HG03066 (cell line): Measurements from ENCODE around the gene ACVRL1.

ENCODE experiments used
- ATAC-seq: cut with Tn5 transposase; IDR thresholded peaks from one replicate; pipeline ENCODE4 v1.9.1; 2021; ENCODE audit warnings: low read depth; ENCODE audit not compliant: unreplicated experiment

The ACVRL1 gene

DNA sequence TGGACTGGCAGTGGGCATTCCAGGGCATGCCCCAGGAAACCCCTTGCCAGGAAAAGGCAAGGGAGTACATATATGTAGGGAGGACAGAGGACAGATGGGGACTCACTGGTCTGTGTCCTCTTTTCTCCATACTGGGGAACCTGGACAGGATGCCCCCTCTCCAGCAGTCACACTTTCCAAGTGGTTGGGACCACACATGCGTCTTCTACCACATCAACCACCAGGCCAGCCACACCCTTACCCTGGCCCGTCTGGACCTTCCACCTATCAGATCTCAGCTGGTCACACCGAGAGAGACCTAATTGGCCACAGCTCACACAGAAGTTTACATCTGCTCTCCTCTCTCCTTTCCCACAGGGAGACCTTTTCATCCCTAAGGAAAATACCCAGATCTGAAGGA is 11.1 kb upstream of the ACVRL1 start:
- ATAC-seq: no peak

DNA sequence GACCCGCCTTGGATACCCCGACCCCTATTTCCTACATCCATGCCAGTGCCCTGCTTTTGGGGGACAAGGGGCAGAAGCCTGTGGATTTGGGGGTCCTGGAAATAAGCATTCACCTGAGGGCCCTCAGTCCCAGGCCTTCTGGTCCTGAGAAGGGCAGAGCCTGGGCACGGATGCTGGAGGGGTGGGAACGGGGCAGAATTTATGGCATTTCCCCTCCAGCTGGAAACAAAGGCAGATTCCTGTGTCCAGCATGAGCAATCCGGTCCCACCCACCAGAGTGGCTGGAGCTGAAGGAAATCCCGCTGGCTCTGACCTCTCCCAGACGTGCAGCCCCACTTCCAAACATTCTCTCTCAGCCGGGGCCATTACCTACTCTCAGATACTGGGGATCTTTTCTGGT is 10.1 kb upstream of the ACVRL1 start:
- ATAC-seq: no peak

DNA sequence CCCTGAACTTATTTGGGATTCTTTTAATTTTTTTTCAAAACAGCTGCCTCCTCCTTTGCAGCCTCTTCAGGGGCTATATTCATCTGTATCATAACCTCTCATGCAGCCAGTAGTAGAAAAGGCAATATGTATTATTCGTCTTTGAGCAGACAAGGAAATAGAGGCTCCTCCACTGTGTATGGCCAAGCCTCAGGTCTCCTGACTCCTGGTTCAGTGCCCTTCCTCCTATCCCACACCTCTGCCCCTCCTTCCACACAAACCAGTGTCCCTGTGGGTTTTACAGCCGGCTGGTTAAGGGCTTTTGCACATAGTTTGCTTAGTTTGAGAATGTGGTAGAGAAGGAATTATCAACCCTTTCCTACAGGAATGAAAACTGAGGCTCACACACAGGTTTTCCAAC is 8.8 kb upstream of the ACVRL1 start:
- ATAC-seq: no peak

DNA sequence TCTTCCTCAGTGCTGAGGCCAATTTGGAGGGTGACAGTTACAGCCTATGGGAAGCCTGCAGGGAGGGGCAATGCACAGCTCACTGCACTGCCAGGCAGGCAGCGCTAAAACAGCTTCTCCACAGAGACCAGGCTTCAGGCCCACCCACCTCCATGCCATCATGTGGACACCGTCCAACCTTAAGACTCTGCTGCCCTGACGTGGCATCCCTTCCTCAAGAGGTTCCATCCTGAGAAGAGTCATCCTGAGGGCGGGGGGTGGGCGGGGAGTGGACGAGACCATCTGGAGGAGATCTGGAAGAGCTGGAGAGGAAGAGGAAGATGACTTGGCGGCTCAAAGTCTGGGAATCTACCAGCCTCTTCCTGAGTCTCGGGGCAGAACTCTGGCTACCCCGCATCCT is 8.4 kb upstream of the ACVRL1 start:
- ATAC-seq: no peak

DNA sequence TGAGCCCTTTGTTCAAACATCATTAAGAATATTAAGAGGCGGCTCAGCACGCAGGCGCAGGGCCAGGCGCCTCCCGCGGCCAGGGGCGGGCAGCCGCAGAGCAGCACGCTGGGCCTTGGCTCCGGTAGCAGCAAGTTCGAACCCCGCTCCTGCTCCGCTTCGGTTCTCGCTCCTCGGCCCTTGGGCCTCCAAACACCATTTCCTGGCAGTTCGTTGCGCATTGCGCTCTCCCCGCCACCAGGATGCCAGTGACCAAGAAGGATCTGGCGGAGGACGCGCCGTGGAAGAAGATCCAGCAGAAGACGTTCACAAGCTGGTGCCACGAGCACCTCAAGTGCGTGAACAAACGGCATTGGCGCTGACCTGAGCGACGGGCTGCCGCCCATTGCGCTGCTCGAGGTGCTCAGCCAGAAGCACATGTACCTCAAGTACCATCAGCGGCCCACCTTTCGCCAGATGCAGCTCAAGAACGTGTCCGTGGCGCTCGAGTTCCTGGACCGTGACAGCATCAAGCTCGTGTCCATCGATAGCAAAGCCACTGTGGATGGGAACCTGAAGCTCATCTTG is 6.9 kb upstream of the ACVRL1 start:
- ATAC-seq: no peak

DNA sequence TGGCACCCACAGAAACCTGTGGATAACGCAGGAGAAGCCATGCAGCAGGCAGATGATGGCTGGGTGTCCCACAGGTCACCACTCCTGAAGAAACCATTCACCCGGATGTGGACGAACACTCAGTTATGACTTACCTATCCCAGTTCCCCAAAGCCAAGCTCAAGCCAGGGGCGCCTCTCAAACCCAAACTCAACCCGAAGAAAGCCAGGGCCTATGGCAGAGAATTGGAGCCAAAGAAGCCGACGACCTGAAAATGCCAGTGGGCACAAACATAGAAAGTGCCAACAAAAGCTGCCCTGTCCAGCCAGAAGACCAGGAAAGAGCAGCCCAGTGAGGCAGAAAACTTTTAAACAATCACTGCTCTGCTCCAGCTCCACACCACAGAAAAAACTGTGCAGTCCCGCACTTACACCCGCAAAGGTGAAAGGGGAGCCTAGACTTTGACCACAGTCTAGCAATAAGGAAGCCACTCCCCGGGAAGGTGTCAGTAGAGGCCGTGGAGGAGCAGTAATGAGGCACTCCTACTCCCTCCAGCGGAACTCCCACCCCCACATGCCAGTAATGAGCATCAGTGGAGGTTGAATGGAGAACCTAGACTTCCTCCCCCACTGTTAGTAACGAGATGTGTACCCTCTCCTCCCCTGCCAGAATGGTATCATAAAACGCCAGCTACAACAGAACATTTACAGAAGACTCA is 6.0 kb upstream of the ACVRL1 start:
- ATAC-seq: no peak

DNA sequence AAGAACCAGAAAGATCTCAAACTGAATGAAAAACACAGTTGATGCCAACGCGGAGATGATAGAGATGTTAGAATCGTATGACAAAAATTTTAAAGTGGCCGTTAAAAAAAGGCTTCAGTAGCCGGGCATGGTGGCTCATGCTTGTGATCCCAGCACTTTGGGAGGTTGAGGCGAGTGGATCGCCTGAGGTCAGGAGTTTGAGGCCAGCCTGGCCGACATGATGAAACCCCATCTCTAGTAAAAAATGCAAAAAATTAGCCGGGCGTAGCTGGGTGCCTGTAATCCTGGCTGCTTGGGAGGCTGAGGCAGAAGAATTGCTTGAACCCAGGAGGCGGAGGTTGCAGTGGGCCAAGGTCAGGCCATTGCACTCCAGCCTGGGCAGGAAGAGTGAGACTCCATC is 5.4 kb upstream of the ACVRL1 start:
- no peak for ATAC-seq

DNA sequence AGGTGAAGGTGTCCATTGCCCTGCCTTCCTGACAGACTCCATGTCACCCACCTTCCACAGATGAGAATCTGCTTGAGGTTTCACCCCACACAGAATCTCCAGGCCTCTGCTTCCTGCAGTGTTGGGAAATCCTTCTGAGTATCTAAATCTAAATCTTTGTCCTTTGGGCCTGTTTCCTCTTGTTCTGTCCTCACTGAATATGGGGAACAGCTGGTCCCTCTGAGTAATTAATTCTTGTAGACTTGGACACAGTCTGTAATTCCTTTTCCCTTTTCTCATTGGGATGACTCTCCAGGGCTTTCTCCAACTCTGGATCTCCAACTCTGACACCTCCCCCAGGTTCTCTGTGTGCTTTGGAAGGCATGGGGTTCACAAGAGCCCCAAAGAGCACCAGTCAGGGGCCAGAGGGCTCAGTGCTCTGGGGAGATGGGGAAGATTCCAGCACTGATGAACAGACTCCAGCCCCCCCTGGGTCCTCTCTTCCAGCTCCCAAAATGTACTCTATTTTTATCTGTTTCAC is 2.3 kb upstream of the ACVRL1 start:
- ATAC-seq: no peak

DNA sequence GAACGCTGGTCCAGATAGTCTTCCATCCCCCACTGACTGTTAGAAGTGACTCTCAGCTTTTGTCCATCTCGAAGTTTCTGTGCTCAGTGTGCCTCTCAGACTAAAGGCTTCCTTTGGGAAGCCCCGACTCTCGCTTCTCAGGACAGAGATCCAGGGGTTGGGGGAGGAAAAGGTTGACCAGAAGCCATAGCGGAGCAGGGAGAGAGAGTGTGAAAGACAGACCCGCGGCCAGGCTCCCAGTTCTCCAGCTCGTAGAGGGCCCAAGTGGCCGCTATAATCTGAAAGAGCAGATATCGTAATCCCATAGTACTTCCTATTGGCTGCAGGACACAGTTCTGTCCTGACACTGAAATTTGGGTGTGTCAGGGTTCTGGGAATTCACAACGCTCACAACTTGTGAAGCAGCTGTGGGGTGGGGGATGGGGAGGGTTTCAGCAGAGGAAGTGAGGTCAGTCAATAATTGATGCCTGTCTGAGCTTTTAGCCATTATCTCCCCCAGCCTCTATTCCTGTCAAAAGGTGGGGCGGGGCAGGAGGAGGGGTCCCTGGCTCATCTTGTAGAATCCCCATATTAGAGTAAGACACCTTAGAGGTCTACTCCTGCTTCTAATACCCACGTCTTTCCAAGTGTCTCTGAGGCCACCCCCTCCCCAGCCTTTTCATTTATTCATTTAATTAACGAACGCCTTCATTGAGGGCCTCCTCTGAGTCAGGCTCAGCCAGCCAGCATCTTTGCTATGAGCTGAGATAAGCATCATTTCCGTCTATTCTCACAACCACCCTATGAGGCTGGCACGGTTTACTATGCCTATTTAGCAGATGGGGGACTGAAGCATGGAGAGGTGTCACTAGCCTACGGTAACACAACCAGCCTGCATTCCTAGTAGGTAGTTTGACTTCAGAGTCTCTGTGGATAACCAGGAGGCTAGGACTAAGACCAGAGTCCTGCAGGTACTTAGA is 1.6 kb upstream of the ACVRL1 start:
- ATAC-seq: no peak

DNA sequence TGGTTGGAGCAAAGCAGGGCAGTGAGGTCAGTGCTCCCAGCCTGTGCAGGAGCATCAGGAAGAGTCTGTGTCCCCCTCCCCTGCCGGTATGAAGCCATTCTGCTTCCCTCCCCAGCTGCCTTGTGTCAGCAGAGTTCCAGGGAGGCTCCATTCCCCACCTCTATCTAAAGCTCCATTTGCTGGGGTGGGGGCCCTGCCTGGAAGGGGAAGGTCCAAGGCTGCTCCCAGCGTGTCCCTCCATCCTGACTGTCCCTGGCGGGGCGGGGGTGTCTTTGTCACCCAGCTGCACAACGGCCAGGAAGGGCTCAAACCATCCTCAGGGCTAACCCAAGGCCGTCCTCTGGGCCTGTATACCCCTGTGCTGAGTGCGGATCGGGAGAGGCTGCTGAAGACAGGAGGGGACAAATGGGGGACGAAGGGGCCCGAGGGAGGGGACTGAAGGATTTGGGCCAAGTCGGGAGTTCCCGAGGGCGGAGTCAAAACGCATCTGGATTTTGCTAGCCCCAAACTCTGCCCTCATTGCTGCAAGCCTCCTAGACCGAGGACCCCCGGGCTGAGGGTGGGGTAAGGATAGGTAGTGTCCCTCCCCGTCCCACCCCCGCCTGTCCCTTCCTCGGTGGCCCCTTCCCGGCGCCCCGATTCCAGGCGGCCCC is 748 bp upstream of the ACVRL1 start:
- no peak for ATAC-seq

DNA sequence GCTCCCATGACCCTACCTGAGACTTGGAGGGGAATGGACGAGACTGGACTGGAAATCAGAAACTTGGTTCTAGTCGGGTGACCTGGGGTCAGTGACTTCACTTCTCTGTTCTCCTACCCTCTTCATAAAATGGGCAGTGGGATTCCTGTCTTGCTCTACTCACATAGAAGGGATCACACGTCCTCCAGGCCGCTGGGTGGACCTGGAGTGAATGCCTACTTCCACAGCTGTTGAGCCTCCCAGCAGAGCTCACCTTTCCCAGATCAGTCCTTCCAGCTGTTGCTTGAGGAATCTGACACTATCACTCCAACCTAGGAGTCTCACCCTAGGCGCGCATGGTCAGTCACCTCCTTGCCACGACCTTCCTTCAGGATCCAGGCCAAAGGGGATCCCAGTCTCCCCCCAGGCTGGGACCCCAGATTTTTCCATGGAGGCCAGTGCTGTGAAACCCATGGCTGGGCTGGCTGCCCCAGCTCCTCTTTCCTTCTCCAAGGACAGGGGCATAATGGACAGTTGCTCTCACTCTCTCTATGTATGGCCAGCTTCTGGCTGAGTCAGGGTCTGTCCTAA is 637 bp downstream of the ACVRL1 start:
- ATAC-seq: no peak

DNA sequence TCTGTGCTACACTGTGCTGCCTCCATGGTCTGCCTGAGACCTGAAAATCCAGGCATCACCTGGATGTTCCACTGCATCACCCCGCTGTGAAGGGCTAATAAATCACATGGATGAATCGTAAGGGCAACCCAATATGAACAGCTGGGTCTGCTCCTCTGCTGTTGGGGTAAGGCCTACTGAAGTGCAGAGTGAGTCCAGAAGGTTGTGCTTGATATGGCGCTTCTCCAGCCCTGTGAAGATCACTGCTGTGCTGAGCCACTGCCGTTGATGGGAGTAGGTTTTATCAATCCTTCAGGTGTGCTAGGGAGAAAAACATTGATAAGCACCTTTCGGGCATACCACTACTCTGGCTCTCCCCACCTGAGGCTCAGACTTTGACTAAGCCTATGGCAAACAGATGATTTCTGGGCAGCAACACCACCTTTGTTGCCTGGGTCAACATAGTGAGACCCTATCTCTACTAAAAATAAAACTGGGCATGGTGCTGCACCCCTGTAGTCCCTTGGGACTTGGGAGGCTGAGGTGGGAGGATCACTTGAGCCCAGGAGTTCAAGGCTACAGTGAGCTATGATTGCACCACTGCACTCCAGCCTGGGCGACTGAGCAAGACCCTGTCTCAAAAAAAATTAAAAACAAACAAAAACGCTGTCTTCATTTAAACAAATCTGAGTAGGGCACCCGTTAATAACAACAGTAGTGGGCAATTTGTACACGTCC is 1.7 kb downstream of the ACVRL1 start:
- ATAC-seq: no peak

DNA sequence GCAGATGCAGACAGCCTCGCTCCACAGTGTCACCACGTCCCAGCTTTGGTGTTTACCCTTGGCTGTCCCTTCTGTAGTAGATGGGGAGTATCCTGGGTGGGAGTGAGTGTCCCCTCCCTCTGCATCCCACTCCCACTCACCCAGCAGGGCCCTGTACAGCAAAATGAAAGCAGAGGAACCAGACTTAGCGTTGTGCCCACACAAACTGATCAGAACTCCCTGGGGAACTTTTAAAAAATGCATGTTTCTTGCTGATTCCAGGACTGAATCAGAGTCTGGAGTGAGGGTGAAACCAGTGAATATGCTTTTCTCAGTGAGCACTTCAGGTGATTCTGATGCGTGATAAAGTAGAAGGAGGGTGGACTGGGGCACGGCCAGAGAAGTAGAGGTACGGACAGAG is 2.9 kb downstream of the ACVRL1 start:
- ATAC-seq: no peak

DNA sequence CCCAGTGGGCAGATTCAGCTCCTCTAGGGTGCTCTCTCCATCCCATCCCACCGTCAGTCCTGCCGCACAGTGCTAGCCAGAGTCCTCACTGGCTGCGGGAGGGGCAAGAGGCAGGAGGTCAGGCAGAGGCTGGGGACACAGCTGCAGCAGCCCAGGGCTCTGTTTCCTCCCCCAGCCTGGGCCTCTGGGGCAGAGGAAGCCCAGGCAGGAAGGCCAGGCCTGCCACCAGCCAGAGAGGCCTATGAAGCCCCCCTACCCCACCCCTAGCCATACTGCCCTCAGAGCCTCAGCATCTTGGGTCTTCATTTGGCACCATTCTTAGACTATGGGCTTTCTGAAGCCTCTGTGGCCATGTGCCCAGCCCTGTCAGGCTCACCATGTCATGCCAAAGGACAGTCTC is 3.4 kb downstream of the ACVRL1 start:
- no peak for ATAC-seq

DNA sequence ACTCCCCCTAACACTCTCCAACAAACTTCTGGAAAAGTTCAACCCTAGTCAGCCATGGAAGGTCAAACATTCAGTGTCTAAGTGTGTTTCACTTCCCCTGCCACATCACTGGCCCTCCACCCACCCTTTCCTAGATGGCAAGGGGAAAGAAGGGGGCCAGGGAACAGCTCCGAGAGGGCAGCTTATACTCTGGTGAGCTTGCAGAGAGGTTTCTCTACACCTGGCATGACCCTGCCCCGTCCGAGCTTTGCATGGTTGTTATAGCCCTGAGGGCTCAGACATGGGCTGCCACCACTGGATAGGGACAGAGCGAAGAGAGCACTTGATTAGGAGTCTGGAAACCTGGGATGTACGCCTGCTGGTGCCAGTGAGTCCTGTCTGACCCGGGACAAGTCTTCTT is 4.0 kb downstream of the ACVRL1 start:
- no peak for ATAC-seq

DNA sequence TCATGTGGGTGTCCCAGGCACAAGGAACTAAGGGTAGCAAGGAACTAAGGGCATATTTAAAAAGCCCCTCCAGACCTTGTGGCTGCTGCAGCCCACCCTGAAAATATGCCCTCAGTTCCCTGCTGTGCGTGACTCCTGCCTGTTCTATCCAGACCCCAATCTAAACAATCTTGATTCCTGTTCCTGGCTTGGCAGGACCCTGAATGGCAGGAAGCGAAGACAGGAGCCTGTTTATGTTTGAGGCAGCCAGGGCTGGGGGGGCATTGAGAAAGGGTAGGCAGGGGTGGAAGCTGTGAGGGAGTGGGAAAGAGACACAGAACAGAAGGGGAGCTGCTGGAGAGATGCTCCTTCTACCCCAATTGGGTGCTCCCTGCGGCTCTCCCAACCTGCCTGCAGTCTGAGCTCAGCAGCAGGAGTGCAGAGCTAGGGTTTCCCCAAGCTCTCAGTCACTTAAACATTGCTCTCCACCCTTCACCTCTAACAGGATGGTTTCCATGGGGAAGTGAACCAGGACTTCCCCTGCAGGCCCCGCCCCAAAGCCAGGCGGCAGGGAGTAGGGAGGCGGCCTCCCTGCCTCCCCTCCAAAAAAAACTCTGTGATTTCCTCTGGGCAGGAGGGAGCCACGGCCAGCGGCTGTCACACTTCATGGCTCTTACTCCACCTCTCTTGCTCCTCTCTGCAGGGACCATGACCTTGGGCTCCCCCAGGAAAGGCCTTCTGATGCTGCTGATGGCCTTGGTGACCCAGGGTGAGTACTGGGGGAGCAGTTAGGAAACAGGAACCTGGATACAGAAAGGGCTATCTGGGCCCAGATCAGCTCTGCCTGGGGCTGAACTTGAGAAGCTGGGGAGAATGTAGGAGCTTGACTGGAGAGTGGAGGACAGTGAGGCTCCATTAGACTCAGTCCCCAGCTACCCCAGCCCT is 4.7 kb downstream of the ACVRL1 start:
- no peak for ATAC-seq

DNA sequence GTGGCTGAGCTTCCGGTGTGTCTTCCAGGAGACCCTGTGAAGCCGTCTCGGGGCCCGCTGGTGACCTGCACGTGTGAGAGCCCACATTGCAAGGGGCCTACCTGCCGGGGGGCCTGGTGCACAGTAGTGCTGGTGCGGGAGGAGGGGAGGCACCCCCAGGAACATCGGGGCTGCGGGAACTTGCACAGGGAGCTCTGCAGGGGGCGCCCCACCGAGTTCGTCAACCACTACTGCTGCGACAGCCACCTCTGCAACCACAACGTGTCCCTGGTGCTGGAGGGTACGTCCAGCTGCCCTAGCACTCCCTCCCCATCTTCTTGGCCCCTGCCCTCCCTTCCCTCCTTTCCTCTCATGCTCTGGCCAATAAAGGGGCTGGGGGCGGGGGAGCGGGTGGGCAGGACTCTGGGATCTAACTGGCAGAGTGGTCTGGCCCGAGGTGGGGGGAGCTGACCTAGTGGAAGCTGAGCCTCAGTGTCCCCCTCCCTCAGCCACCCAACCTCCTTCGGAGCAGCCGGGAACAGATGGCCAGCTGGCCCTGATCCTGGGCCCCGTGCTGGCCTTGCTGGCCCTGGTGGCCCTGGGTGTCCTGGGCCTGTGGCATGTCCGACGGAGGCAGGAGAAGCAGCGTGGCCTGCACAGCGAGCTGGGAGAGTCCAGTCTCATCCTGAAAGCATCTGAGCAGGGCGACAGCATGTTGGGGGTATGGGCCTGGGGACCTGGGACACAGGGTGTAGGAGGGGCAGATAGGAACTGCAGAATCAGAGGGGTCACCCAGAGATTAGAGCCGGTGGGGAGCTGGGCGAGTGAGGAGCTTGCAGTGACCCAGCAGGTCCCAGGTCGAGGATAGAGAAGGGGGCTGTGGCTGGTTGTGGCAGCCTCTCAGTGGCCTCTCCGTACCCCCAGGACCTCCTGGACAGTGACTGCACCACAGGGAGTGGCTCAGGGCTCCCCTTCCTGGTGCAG is 6.0 kb downstream of the ACVRL1 start:
- ATAC-seq: no peak
